Eye (tissue), 1 donor: Measurements from ENCODE around the gene ITGB1.
"Not testable (repeated sequence)": the region's sequence is repeated elsewhere in the genome, so short reads cannot be mapped to it uniquely, and the experiment has no call there.

Source experiments
- DNase-seq: peaks from one replicate; pipeline ENCODE4 v3.0.0-alpha.2; 2015

The ITGB1 gene

GRCh38 chr10:32980242-32980557, 22.2 kb upstream of the ITGB1 start:
- no peak for DNase-seq

GRCh38 chr10:32979719-32980118, 21.7 kb upstream of the ITGB1 start:
- DNase-seq, result not testable (repeated sequence)

- no peak for DNase-seq
These were observed 21.0 kb upstream of the ITGB1 start for GRCh38 chr10:32979041-32979440.

GRCh38 chr10:32977846-32978809, 20.1 kb upstream of the ITGB1 start:
- DNase-seq, result not testable (repeated sequence)

GRCh38 chr10:32976338-32976737, 18.3 kb upstream of the ITGB1 start:
- no peak for DNase-seq

- DNase-seq, result no peak
These were observed 14.9 kb upstream of the ITGB1 start for GRCh38 chr10:32972929-32973328.

- DNase-seq, result no peak
These were observed 14.4 kb upstream of the ITGB1 start for GRCh38 chr10:32972460-32972859.

GRCh38 chr10:32971536-32972091, 13.6 kb upstream of the ITGB1 start:
- no peak for DNase-seq

GRCh38 chr10:32970910-32971309, 12.9 kb upstream of the ITGB1 start:
- no peak for DNase-seq

- no peak for DNase-seq
These were observed 6.2 kb upstream of the ITGB1 start for GRCh38 chr10:32964270-32964669.

- no peak for DNase-seq
These were observed 5.1 kb upstream of the ITGB1 start for GRCh38 chr10:32963096-32963495.

GRCh38 chr10:32962521-32962920, 4.5 kb upstream of the ITGB1 start:
- DNase-seq, result no peak

GRCh38 chr10:32961895-32962369, 3.9 kb upstream of the ITGB1 start:
- DNase-seq, result peak; percentile 38

- DNase-seq, result no peak
These were observed 3.4 kb upstream of the ITGB1 start for GRCh38 chr10:32961343-32961894.

- no peak for DNase-seq
These were observed 2.0 kb upstream of the ITGB1 start for GRCh38 chr10:32960022-32960421.

GRCh38 chr10:32959006-32959920, 1.2 kb upstream of the ITGB1 start:
- no peak for DNase-seq

GRCh38 chr10:32957341-32958084, 517 bp downstream of the ITGB1 start:
- peak; percentile 86 for DNase-seq

GRCh38 chr10:32956365-32957197, 1.4 kb downstream of the ITGB1 start:
- no peak for DNase-seq

- no peak for DNase-seq
These were observed 2.2 kb downstream of the ITGB1 start for GRCh38 chr10:32955790-32956189.

GRCh38 chr10:32955299-32955772, 2.7 kb downstream of the ITGB1 start:
- DNase-seq, result no peak
